ENCODE results near the gene FAM53B. TPM values are rescaled to one million over a fixed set of nuclear protein-coding genes. Genes with fewer than 3 reads are reported as not detected.
A peak's percentile ranks its signal among the peaks of the same experiment; 100 is the strongest.
"Not testable (repeated sequence)": the region's sequence is repeated elsewhere in the genome, so short reads cannot be mapped to it uniquely, and the experiment has no call there.

Gene FAM53B
- total RNA-seq, 2 experiments from 2014 or later, result 15.1 to 18.0 TPM

- H3K27me3 Mint-ChIP-seq, result no peaks in the 10 kb centered on the region
- intact Hi-C loops (cut with micrococcal nuclease), result loop anchor here (5.0 kb wide), 1 partner anchor 128 kb away; the partner anchor contains the start of gene FAM53B
- DNase-seq (peak; percentile 67), ATAC-seq (peak; percentile 34)
- H3K36me3 Mint-ChIP-seq (ENCODE audit: low read depth), result no peaks in the 10 kb centered on the region
- TF ChIP-seq CTCF (IDR thresholded peaks at IDR 0.05), result no peak
- H3K4me3 Mint-ChIP-seq, result no peak overlapping the region
- H3K9me3 Mint-ChIP-seq, result no peaks in the 10 kb centered on the region
- ChIA-PET CTCF (interaction anchor here (1.1 to 1.6 kb wide), 2 partner anchors 35 to 127 kb away, joined by 4 to 5 read pairs; no protein-coding TSS in a partner anchor), POLR2A (interaction anchor here (0.8 to 1.1 kb wide), 3 partner anchors 13 to 103 kb away, joined by 3 read pairs; no protein-coding TSS in a partner anchor)
- H3K4me1 Mint-ChIP-seq (ENCODE audit: low read depth), result peaks cover 64% of the 10 kb centered on the region
- no peak overlapping the region for H3K27ac Mint-ChIP-seq
Measured at GRCh38 chr10:124614003-124614659, 130.0 kb downstream of the FAM53B start.

- ChIA-PET POLR2A (interaction anchor here (0.6 to 1.2 kb wide), 4 partner anchors 35 to 127 kb away, joined by 3 to 5 read pairs (median 3); no protein-coding TSS in a partner anchor), CTCF (interaction anchor here (0.9 to 1.8 kb wide), 3 partner anchors 8 to 129 kb away, joined by 3 to 9 read pairs (median 3); no protein-coding TSS in a partner anchor)
- DNase-seq (peak; percentile 57), ATAC-seq (peak; percentile 35)
- Mint-ChIP-seq H3K4me1 (ENCODE audit: low read depth) (peaks cover 55% of the 10 kb centered on the region), H3K36me3 (ENCODE audit: low read depth) (no peaks in the 10 kb centered on the region), H3K4me3 (no peak overlapping the region), H3K9me3 (no peaks in the 10 kb centered on the region), H3K27me3 (no peaks in the 10 kb centered on the region), H3K27ac (peak overlapping the region; percentile 52)
- no peak for TF ChIP-seq CTCF (IDR thresholded peaks at IDR 0.05)
- intact Hi-C loops (cut with micrococcal nuclease), result loop anchor here (5.0 kb wide), 1 partner anchor 129 kb away; the partner anchor contains the start of gene FAM53B
Measured at GRCh38 chr10:124612611-124613498, 131.3 kb downstream of the FAM53B start.

GRCh38 chr10:124611738-124612137 is 132.4 kb downstream of the FAM53B start:
- no peaks in the 10 kb centered on the region for H3K9me3 Mint-ChIP-seq
- H3K36me3 Mint-ChIP-seq (ENCODE audit: low read depth), result no peaks in the 10 kb centered on the region
- H3K27ac Mint-ChIP-seq, result peak overlapping the region; percentile 34
- peaks cover 50% of the 10 kb centered on the region for H3K4me1 Mint-ChIP-seq (ENCODE audit: low read depth)
- peak; percentile 60 for DNase-seq
- CTCF ChIA-PET, result interaction anchor here (0.9 to 1.8 kb wide), 5 partner anchors 10 to 138 kb away, joined by 3 to 9 read pairs (median 3); no protein-coding TSS in a partner anchor
- POLR2A ChIA-PET, result interaction anchor here (1.2 kb wide), 1 partner anchor 17 kb away, joined by 8 read pairs; no protein-coding TSS in a partner anchor
- ATAC-seq, result peak; percentile 63
- no peaks in the 10 kb centered on the region for H3K27me3 Mint-ChIP-seq
- no peak overlapping the region for H3K4me3 Mint-ChIP-seq
- TF ChIP-seq CTCF (IDR thresholded peaks at IDR 0.05), result no peak
- intact Hi-C loops (cut with micrococcal nuclease), result loop anchor here (5.0 kb wide), 1 partner anchor 131 kb away; the partner anchor contains the start of gene FAM53B

- intact Hi-C loops (cut with micrococcal nuclease), result loop anchor here (5.0 kb wide), 1 partner anchor 131 kb away; the partner anchor contains the start of gene FAM53B
- not testable (repeated sequence) for H3K9me3 Mint-ChIP-seq; H3K27me3 Mint-ChIP-seq; H3K4me3 Mint-ChIP-seq; H3K36me3 Mint-ChIP-seq (ENCODE audit: low read depth); DNase-seq; H3K27ac Mint-ChIP-seq; ATAC-seq
- POLR2A ChIA-PET, result interaction anchor here (1.2 kb wide), 1 partner anchor 16 kb away, joined by 8 read pairs; no protein-coding TSS in a partner anchor
- peaks cover 44% of the 10 kb centered on the region for H3K4me1 Mint-ChIP-seq (ENCODE audit: low read depth)
- CTCF ChIA-PET, result interaction anchor here (1.3 kb wide), 1 partner anchor 139 kb away, joined by 3 read pairs; no protein-coding TSS in a partner anchor
Measured at GRCh38 chr10:124610851-124611250, 133.3 kb downstream of the FAM53B start.

GRCh38 chr10:124610186-124610585 is 134.0 kb downstream of the FAM53B start:
- H3K4me1 Mint-ChIP-seq (ENCODE audit: low read depth), result peaks cover 40% of the 10 kb centered on the region
- intact Hi-C loops (cut with micrococcal nuclease), result loop anchor here (5.0 kb wide), 1 partner anchor 132 kb away; the partner anchor contains the start of gene FAM53B
- CTCF ChIA-PET; POLR2A ChIA-PET; H3K27ac Mint-ChIP-seq; H3K27me3 Mint-ChIP-seq; ATAC-seq; DNase-seq; H3K36me3 Mint-ChIP-seq (ENCODE audit: low read depth); H3K4me3 Mint-ChIP-seq; H3K9me3 Mint-ChIP-seq: not testable (repeated sequence)
